KG1 (cell line): ENCODE measurements around the gene EHMT2.

Experiments
- DNase-seq: peaks from one replicate; lab custom pipeline; 2025; lab: John Stamatoyannopoulos, UW

EHMT2 gene

GRCh38 chr6:31888276-31889258 lies 8.9 kb downstream of the EHMT2 start:
- DNase-seq, result no peak

DNA sequence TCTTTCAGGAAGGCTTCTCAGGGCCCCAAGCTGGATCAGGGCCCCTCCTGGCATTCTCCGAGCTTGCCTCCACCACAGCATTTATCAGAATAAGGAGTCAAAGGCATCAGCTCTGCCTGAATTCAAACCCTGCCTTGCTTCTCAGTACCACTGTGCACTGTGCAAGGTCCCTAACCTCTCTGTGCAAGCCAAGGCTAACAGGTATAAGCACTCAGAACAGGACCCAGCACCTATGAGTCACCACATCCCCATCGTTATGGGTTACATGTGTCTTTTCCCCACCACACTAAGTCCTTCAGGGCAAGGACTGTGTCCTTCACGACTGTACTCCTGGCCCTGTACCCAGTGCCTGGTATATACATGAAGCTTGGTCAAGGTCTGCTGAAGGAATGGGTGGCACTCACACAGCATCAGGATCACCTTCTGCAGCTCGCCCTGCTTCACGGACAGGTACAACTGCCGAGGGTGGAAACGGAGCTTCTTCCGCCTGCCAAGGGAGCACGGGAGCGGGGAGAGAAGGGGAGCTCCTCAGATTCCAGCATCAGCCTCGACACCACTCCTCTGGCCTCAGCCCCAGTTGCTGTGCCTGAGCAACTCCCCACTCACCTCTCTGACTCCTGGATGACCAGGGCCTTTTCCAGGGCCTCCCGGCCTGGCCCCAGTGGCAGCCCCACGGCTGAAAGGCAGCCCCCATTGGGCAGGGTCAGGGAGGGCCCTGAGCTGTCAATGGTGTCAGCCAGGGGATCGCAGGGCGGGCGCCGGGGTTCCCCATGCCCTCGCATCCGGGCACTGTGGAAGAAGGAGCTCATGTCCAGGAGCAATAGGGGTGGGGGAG lies 10.1 kb downstream of the EHMT2 start:
- no peak for DNase-seq

- no peak for DNase-seq
Measured at GRCh38 chr6:31886541-31886991, 10.9 kb downstream of the EHMT2 start.

GRCh38 chr6:31884528-31885035 lies 12.9 kb downstream of the EHMT2 start:
- no peak for DNase-seq

- no peak for DNase-seq
Measured at GRCh38 chr6:31883676-31884075, 13.8 kb downstream of the EHMT2 start.

DNA sequence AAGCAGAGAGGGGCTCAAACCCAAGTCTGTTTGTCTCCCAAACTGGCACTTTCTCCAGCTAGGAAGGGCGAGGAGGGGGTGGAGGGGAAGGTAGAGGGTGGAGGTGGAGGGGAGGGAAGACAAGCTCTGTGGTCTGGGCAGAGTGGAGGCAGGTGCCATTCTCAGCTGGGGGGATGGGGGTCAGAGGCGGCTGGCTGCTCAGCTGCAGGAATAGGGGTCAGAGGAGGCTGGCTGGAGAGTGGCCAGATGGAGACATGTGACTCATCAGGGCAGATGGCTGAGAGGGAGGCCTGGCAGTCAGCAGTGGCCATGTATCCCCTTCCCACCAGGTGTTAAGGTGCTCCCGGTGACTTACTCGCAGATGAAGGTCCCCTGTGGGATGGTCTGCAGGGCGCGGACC lies 15.2 kb downstream of the EHMT2 start:
- DNase-seq, result no peak

DNA sequence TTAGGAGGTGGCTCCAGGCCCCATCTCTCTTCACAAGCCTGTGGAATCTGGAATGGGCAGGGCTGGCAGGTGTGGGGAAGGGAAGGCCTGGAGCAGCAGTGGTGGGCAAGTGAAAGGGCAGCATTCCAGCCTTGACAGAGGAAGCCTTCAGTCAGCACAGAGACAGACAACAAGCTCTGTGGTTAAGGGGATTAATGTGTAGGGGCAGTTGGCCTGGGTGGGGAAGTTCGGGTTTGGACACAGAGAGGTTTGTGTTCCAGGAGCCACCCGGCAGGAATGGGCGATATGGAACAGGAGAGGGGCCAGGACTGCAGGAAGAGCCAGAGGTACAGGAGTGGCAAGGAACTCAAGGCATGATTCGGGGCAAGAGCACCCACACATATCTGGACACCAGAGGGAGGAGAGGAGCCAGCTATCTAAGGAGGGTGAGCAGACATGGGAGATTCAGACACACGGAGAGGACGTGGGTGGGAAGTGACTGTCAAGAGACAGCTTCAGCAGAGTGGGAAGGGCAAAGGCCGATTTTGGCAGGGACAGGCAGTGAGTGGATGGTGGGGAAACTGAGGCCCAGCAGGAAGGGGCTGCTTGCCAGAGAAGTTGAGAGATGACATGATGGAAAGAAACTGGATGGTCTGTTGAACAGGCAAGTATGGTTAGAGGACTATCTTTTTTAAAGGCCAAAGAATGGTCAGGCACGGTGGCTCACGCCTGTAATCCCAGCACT lies 16.2 kb downstream of the EHMT2 start:
- no peak for DNase-seq

DNA sequence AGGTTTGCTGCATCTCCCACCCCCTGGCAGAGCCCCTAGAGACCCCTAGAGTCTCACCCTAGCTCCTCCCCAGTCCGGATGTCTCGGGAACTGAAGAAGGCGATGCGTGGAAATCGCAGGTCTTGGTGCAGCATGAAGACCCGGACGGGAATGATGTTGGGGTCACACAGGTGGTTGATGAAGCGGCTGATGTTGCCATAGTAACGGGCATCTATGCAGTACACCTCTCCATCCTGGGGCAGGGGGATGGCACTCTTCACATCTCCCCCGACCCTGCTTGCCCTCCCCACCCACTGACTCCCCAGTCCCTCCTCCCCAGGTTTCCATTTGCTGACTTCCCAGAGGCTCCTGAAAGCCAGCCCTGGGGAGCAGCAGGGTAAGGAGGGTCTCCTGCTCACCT lies 16.9 kb downstream of the EHMT2 start:
- no peak for DNase-seq

DNA sequence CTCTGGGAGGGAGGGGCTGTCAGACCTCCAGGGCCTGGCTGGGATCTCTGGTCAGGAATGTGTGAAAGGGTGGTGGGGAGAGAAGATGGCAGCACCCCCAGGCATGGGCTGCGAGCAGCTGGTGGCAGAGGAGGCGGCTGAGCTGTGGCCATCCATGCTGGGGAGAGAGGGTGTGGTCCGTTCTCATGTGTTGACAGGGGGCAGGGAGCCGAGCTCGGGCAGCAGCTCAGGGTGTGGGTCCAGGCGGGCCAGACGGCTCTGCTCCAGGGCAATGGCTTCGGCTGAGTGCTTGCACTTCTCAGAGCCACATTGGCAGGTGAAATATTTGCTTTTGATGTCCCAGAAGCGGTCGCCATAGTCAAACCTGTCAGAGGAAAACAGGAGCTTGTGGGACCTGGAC lies 17.6 kb downstream of the EHMT2 start:
- DNase-seq, result no peak

DNA sequence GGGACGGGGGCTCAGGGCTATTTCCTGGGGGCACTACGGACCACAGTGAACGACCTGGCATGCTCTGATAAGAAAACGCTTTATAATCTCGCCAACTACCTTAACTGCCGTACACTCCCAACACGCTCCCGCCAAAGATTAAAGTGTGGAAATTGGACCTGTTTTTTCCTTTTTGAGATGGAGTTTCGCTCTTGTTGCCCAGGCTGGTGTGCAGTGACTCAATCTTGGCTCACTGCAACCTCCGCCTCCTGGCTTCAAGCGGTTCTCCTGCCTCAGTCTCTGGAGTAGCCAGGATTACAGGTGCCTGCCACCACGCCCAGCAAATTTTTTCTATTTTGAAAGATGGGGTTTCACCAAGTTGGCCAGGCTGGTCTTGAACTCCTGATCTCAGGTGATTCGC lies 18.4 kb downstream of the EHMT2 start:
- no peak for DNase-seq

- DNase-seq, result no peak
Measured at GRCh38 chr6:31878726-31879125, 18.8 kb downstream of the EHMT2 start, which contains the start of gene SLC44A4. Gene SLC44A4 (minus strand): TSS chr6:31878997. CDS start chr6:31878980, 17 bp downstream.

DNA sequence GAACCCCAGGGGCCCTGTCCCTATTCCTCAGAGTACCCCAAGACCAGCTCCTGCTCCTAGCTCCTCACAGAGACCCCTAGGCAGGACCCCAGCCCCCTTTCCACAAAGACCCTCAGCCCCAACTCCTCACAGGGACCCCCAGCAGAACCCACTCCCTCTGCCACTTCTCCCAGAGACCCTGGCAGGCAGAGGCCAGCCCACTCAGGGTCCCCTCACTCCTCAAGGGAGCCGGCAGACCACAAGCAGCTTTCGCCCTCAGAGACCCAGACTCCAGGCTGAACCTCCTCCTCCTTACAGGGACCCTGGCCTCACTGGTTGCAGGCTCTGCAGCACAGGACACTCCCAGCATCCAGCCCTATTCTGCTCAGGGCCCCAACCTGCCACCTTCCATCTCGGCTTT lies 19.3 kb downstream of the EHMT2 start:
- no peak for DNase-seq

DNA sequence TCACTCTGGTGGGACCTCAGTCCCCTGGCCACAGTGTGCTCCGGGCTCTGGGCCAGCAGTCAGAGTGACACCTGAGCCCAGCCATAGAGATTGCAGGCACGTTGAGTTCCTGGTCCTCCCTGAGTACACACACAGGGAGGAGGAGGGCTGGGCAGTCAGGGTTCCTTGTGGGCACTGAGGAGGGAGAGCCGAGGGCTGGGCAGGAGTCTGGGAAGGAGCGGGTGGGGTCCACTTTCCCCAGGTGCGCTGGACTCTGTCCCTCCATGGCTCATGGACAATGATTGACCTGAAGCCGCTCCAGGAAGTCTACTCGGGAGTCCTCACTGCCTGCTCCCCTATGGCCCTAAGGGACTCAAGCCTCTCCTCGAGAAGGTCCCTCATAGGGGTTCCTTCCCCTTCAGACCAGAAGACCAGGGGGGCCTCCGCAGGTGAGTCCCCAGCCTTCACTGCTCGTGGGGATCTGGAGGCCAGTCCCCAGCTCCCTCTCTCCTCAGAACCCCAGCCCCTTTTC lies 19.8 kb downstream of the EHMT2 start:
- no peak for DNase-seq

DNA sequence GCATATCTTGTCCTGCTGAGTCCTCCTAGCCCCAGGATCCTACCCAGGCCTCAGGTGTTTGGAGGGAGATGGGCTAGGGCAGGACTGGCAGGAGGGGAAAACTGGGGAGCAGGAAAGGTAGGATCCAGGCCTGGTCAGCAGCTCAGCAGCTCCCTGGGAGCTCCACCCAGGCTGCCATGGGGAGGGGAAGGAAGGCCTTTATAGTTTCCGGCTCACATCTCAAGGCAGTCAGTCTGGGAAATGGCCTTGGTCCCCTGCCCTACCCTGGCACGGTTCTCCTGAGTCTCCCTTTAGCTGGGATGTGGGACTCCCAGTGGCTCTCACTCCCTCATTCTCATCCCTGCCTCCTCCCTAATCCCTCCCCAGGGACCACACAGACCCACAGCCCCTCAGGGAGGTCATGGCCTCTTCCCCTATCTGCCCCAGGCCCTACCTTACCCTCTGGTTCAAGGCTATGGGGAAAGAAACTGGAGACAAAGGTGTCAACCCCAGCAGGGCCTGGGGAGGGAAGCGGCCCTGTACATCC lies 20.3 kb downstream of the EHMT2 start:
- DNase-seq, result no peak

DNA sequence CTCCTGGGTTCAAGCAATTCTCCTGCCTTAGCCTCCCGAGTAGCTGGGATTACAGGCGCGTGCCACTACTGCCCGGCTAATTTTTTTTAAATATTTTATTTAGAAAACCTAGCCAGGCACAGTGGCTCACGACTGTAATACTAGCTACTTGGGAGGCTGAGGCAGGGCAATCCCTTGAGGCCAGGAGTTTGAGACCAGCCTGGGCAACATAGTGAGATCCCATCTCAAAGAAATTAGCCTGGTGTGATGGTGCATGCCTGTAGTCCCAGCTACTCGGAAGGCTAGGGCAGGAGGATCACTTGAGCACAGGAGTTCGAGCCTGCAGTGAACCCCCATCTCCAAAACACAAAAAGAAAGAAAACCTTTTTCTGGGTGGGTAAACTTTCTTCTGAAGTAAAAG lies 21.1 kb downstream of the EHMT2 start:
- no peak for DNase-seq

- no peak for DNase-seq
Measured at GRCh38 chr6:31875877-31876276, 21.6 kb downstream of the EHMT2 start.

- DNase-seq, result no peak
Measured at GRCh38 chr6:31874836-31875572, 22.5 kb downstream of the EHMT2 start.

- no peak for DNase-seq
Measured at GRCh38 chr6:31874084-31874670, 23.3 kb downstream of the EHMT2 start.

GRCh38 chr6:31871046-31871659 lies 26.3 kb downstream of the EHMT2 start:
- DNase-seq, result no peak

DNA sequence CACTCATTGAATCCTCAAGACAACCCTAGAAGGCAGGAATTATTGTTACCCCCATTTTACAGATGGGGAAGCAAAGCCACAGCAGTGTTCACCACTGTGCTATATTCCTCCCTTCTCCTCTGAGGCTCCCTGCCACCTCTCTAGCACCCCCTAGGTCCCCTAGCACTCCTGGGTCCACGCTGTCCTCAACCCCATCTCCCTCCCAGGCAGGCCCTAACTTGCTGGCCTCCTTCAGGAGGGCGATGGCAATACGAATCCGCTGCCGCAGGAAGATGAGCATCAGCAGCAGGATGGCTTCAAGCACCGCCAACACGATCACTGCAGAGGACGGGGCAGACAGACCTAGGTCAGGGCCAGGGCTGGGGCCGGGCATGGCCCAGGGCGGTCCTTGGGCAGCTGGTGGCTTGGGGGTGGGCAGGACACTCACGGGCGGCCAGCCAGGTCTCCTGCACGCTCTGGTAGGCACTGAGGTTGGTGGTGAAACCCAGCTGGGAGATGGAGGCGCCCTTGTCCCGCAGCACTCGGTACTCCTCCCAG lies 27.0 kb downstream of the EHMT2 start:
- DNase-seq, result no peak
